H9 (cell line): ENCODE data around the gene MMP2. TPM values are rescaled to one million over a fixed set of nuclear protein-coding genes. Genes with fewer than 3 reads are reported as not detected.

Experiments used
- DNase-seq: peaks from one replicate; pipeline ENCODE4 v3.0.0-alpha.2; 2017
- H2AFZ ChIP-seq: one replicate; pipeline ENCODE4 v1.6.1; 2013; ENCODE audit warnings: mild to moderate bottlenecking, low read length, control low read depth, moderate library complexity
- H2AK5ac ChIP-seq: 2 replicates; pipeline ENCODE4 v1.6.1; 2013; ENCODE audit warnings: low read length, control low read depth, mixed read lengths; ENCODE audit not compliant: insufficient read length
- H2BK120ac ChIP-seq: one replicate; pipeline ENCODE4 v1.6.1; 2013; ENCODE audit warnings: low read depth, mild to moderate bottlenecking, low read length, control low read depth, inconsistent platforms; ENCODE audit not compliant: poor library complexity, severe bottlenecking
- H2BK12ac ChIP-seq: 2 replicates; pipeline ENCODE4 v1.6.1; 2013; ENCODE audit warnings: low read length, control low read depth, mixed read lengths, low read depth; ENCODE audit not compliant: insufficient read length
- H2BK15ac ChIP-seq: 2 replicates; pipeline ENCODE4 v1.6.1; 2013; ENCODE audit warnings: low read depth, low read length, control low read depth
- H2BK20ac ChIP-seq: one replicate; pipeline ENCODE4 v1.6.1; 2013; ENCODE audit warnings: low read depth, mild to moderate bottlenecking, low read length, control low read depth, inconsistent platforms; ENCODE audit not compliant: poor library complexity, severe bottlenecking
- H2BK5ac ChIP-seq: 2 replicates; pipeline ENCODE4 v1.6.1; 2013; ENCODE audit warnings: low read length, control low read depth, mixed read lengths; ENCODE audit not compliant: insufficient read length
- H3K14ac ChIP-seq: 2 replicates; pipeline ENCODE4 v1.6.1; 2013; ENCODE audit warnings: low read length, control low read depth; ENCODE audit not compliant: insufficient read depth
- H3K18ac ChIP-seq: 2 replicates; pipeline ENCODE4 v1.6.1; 2013; ENCODE audit warnings: low read depth, mild to moderate bottlenecking, mixed read lengths, low read length, control low read depth; ENCODE audit not compliant: insufficient read length
- H3K23ac ChIP-seq: 2 replicates; pipeline ENCODE4 v1.6.1; 2013; ENCODE audit warnings: low read length, control low read depth, mixed read lengths, low read depth; ENCODE audit not compliant: insufficient read length
- H3K23me2 ChIP-seq: 2 replicates; pipeline ENCODE4 v1.6.1; 2013; ENCODE audit warnings: low read depth, mild to moderate bottlenecking, mixed read lengths, low read length, control low read depth; ENCODE audit not compliant: insufficient read length, poor library complexity, severe bottlenecking
- H3K27ac ChIP-seq: 2 replicates; pipeline ENCODE4 v1.5.1; 2013; ENCODE audit warnings: low read length, control low read depth, mixed read lengths, low read depth; ENCODE audit not compliant: insufficient read length
- H3K27me3 ChIP-seq: 2 replicates; pipeline ENCODE4 v1.6.1; 2013; ENCODE audit warnings: low read length, control low read depth, inconsistent platforms; ENCODE audit not compliant: insufficient read depth
- H3K4ac ChIP-seq: 2 replicates; pipeline ENCODE4 v1.6.1; 2013; ENCODE audit warnings: low read depth, mild to moderate bottlenecking, control low read depth, inconsistent platforms, low read length, moderate library complexity
- H3K4me1 ChIP-seq: 2 replicates; pipeline ENCODE4 v1.6.1; 2013; ENCODE audit warnings: low read length, control low read depth, inconsistent platforms; ENCODE audit not compliant: insufficient read depth
- H3K4me2 ChIP-seq: 2 replicates; pipeline ENCODE4 v1.6.1; 2013; ENCODE audit warnings: low read length, control low read depth, mixed read lengths; ENCODE audit not compliant: insufficient read length, insufficient read depth
- H3K56ac ChIP-seq: 2 replicates; pipeline ENCODE4 v1.6.1; 2013; ENCODE audit warnings: low read depth, mild to moderate bottlenecking, mixed read lengths, low read length, control low read depth; ENCODE audit not compliant: insufficient read length
- H3K79me1 ChIP-seq: 2 replicates; pipeline ENCODE4 v1.6.1; 2013; ENCODE audit warnings: low read depth, mild to moderate bottlenecking, moderate library complexity, low read length, control low read depth, inconsistent platforms; ENCODE audit not compliant: insufficient read depth, poor library complexity, severe bottlenecking
- H3K79me2 ChIP-seq: 2 replicates; pipeline ENCODE4 v1.6.1; 2013; ENCODE audit warnings: low read length, control low read depth, inconsistent platforms; ENCODE audit not compliant: insufficient read depth
- H3K9ac ChIP-seq: 2 replicates; pipeline ENCODE4 v1.6.1; 2013; ENCODE audit warnings: low read length, control low read depth, mixed read lengths; ENCODE audit not compliant: insufficient read length; ENCODE audit errors: extremely low read depth
- H3K9me3 ChIP-seq: one replicate; pipeline ENCODE4 v1.6.1; 2013; ENCODE audit warnings: low read depth, low read length, inconsistent platforms; ENCODE audit not compliant: control insufficient read depth
- H3T11ph ChIP-seq: one replicate; pipeline ENCODE4 v1.6.1; 2013; ENCODE audit warnings: mild to moderate bottlenecking, low read length, control low read depth, inconsistent platforms
- H4K20me1 ChIP-seq: one replicate; pipeline ENCODE4 v1.6.1; 2013; ENCODE audit not compliant: control insufficient read depth, insufficient read length, insufficient read depth
- H4K5ac ChIP-seq: 2 replicates; pipeline ENCODE4 v1.6.1; 2013; ENCODE audit warnings: low read depth, mild to moderate bottlenecking, mixed read lengths, low read length, control low read depth; ENCODE audit not compliant: insufficient read length
- H4K8ac ChIP-seq: replicated peaks from 2 replicates; pipeline ENCODE4 v1.6.1; 2013; ENCODE audit warnings: low read length, control low read depth, mixed read lengths, low read depth; ENCODE audit not compliant: insufficient read length
- H4K91ac ChIP-seq: 2 replicates; pipeline ENCODE4 v1.6.1; 2013; ENCODE audit warnings: low read depth, mild to moderate bottlenecking, moderate library complexity, mixed read lengths, low read length, control low read depth; ENCODE audit not compliant: insufficient read length
- H3K27ac Mint-ChIP-seq, 3 experiments: 2 replicates in 2 of 3; 3 replicates in 1 of 3; pipeline ENCODE4 v1.8.0; 2020 to 2021; ENCODE audit warnings: mixed read lengths in 3 of 3, mild to moderate bottlenecking in 1 of 3, moderate library complexity in 1 of 3
- H3K27me3 Mint-ChIP-seq: 2 replicates; pipeline ENCODE4 v1.8.0; 2021; ENCODE audit warnings: low read depth, mild to moderate bottlenecking, moderate library complexity, mixed read lengths
- H3K36me3 Mint-ChIP-seq, 3 experiments: 2 replicates in 2 of 3; 3 replicates in 1 of 3; pipeline ENCODE4 v1.8.0; 2020 to 2021; ENCODE audit warnings: low read depth in 3 of 3, mixed read lengths in 3 of 3; ENCODE audit not compliant: insufficient read depth in 1 of 3
- H3K4me1 Mint-ChIP-seq, 2 experiments: 2 replicates each; pipeline ENCODE4 v1.8.0; 2020; ENCODE audit warnings: mixed read lengths in 2 of 2
- H3K4me3 Mint-ChIP-seq, 2 experiments: 2 replicates in 1 of 2; 3 replicates in 1 of 2; pipeline ENCODE4 v1.8.0; 2020 to 2021; ENCODE audit warnings: mild to moderate bottlenecking in 2 of 2, mixed read lengths in 2 of 2, moderate library complexity in 1 of 2
- H3K9me3 Mint-ChIP-seq, 2 experiments: 2 replicates in 1 of 2; 3 replicates in 1 of 2; pipeline ENCODE4 v1.8.0; 2020; ENCODE audit warnings: mild to moderate bottlenecking in 2 of 2, mixed read lengths in 2 of 2, moderate library complexity in 1 of 2
- CTCF ChIP-seq: fragments of 200-600 bp; sonication (generic); conservative IDR thresholded peaks from 3 replicates; pipeline ENCODE4 v1.8.0; 2021; ENCODE audit warnings: antibody characterized with exemption, mild to moderate bottlenecking
- WGBS: extraction: QIAGEN DNeasy Blood & Tissue Kit; methylation state at CpG from one replicate; pipeline ENCODE4 v1.1.7; 2013; ENCODE audit warnings: missing lambda C conversion rate, low lambda C conversion rate, mixed read lengths; ENCODE audit not compliant: insufficient read length; ENCODE audit errors: extremely low coverage; 5-methylcytosine and 5-hydroxymethylcytosine counted together
- total RNA-seq: library from RNA; stranded (reverse); gene quantifications from 2 replicates; pipeline ENCODE4 v1.2.1, GENCODE V29; 2021

The MMP2 gene
- total RNA-seq, 1 experiment from 2014 or later, result 23.1 TPM

GRCh38 chr16:55467898-55468297 is 11.1 kb upstream of the MMP2 start:
- H3K14ac ChIP-seq, result no peak overlapping the region; the same call in 1 of the 2 replicates
- no peak overlapping the region for H2BK15ac ChIP-seq
- H3K4me1 ChIP-seq, result no peaks in the 10 kb centered on the region; the same call in 1 of the 2 replicates
- H3K9me3 ChIP-seq, result no peaks in the 10 kb centered on the region
- H3K79me1 ChIP-seq, result no peaks in the 10 kb centered on the region
- no peaks in the 10 kb centered on the region for H3K79me2 ChIP-seq
- no peak overlapping the region for H3K4me2 ChIP-seq
- H3K27ac ChIP-seq, result no peak overlapping the region
- no peaks in the 10 kb centered on the region for H4K20me1 ChIP-seq
- no peak overlapping the region for H3K56ac ChIP-seq
- no peak overlapping the region for H3K4ac ChIP-seq
- H4K5ac ChIP-seq, result no peak overlapping the region
- H3K27ac Mint-ChIP-seq, result no peak overlapping the region
- H3K18ac ChIP-seq, result no peak overlapping the region
- H3K27me3 Mint-ChIP-seq, result peaks cover 69% of the 10 kb centered on the region
- H2AFZ ChIP-seq, result no peak overlapping the region
- peaks cover 10 to 22% of the 10 kb centered on the region in 2 experiments for H3K4me1 Mint-ChIP-seq
- DNase-seq, result no peak
- no peak overlapping the region for H3K9ac ChIP-seq
- H2BK20ac ChIP-seq, result no peak overlapping the region
- no peak for TF ChIP-seq CTCF
- WGBS, result no CpG with 5 or more reads among the region's 3 CpGs
- H2AK5ac ChIP-seq, result no peak overlapping the region
- H3K36me3 Mint-ChIP-seq, result no peaks in the 10 kb centered on the region; a peak in 1 of 7 replicates
- no peak overlapping the region for H2BK12ac ChIP-seq
- H3K23me2 ChIP-seq, result no peaks in the 10 kb centered on the region
- no peak overlapping the region for H3K4me3 Mint-ChIP-seq
- H2BK5ac ChIP-seq, result no peak overlapping the region
- H4K91ac ChIP-seq, result no peak overlapping the region
- no peak overlapping the region for H2BK120ac ChIP-seq
- H4K8ac ChIP-seq, result no peak overlapping the region
- H3K9me3 Mint-ChIP-seq, result no peaks in the 10 kb centered on the region; a peak in 1 of 5 replicates
- no peak overlapping the region for H3K23ac ChIP-seq
- H3T11ph ChIP-seq, result no peak overlapping the region
- peaks cover 2% of the 10 kb centered on the region; the same call in 1 of the 2 replicates for H3K27me3 ChIP-seq
